CD4-positive, alpha-beta T cell treated with Interleukin-4 for 4 hours (primary cell): Measurements from ENCODE around the gene ENOX1.
"Not testable (repeated sequence)": the region's sequence is repeated elsewhere in the genome, so short reads cannot be mapped to it uniquely, and the experiment has no call there.

ENCODE experiments used
- DNase-seq: peaks from one replicate; pipeline ENCODE4 v3.0.0-alpha.2; 2020

The ENOX1 gene

DNA sequence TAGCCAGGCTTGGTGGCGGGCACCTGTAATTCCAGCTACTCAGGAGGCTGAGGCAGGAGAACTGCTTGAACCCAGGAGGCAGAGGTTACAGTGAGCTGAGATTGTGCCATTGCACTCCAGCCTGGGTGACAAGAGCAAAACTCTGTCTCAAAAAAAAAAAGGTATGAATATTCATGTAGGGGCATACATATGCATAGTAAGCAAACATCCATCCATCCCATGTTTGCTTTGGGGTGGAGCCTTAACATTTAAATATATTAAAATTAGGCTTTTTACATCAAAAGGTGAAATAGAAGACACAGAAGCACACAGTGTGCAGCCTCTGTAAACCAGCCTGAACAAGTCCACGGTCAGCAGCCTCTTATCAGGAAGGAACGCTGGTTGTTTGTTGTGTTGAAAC is 618.3 kb downstream of the ENOX1 start:
- not testable (repeated sequence) for DNase-seq

DNA sequence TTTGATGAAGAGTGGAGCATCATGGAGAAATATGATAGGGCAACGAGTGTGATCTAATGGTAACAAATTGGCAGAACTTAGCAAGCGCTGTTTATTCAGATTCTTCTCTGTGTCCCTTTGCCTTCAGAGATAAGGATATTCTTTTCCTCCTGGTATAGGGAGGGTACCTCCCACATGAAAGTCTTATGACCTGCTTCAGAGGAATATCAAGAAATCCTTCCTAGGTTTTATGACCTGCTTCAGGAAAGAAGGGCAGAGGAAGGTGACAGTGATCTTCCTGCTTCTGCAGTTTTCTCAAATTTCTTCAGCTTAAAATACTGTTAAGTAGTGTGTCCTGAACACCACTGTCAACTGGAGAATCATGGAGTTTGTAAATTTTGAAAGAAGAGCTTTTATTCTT is 619.0 kb downstream of the ENOX1 start:
- no peak for DNase-seq

DNA sequence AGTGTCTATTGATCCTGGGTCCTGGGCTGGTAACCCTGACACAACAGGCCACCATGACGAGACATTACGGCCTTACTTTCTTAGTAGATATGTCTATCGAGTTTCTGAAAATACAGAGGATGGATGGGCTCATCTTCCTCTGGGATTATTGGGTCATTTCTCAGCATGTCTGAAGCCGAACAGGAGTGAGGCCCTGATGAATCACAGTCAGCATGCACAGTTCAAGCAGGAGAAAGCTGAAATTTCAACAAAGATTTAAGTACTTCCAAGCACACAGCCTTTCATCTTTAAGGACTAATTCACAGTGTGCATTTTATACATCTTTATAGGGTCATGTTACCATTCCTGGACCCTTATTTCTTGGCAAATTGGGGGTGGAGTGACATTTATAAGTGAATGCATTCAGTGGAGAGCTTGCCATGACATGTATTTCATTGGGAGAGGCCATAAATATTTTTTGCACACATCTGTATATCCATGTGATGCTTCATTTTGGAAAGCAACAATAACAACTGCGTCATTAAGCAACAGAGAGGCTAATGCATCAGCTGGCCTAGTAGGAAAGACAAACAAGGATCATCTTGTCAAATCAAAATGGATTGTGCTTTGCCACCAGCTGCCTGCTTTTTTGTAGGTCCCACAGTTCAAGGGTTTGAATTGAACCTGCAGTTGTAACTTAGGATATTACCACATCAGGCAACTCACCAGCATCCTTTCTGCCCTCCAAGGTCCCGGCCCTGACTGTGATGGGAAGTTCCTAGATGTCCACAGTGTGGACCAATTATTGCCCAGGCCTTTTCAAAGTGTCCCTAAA is 619.9 kb downstream of the ENOX1 start:
- DNase-seq, result no peak
